Esophagus muscularis mucosa (tissue), 4 donors: ENCODE measurements around the gene GALNT11.

Source experiments
- CTCF ChIP-seq, 3 experiments: fragments of 200-600 bp in 2 of 3; fragments of 450-650 bp in 1 of 3; sonication (generic) in 2 of 3; IDR thresholded peaks; one replicate each; pipeline ENCODE4 v1.5.1; 2017 to 2019; ENCODE audit warnings: antibody characterized with exemption in 3 of 3, mild to moderate bottlenecking in 2 of 3, moderate library complexity in 1 of 3
- EP300 ChIP-seq: sonication (generic); formaldehyde crosslinking; IDR thresholded peaks from one replicate; pipeline ENCODE4 v1.6.1; 2017; ENCODE audit warnings: antibody characterized with exemption
- POLR2A ChIP-seq: fragments of 450-650 bp; IDR thresholded peaks from one replicate; pipeline ENCODE4 v1.6.1; 2017; ENCODE audit warnings: antibody characterized with exemption, moderate library complexity, mild to moderate bottlenecking, low read depth

- TF ChIP-seq CTCF (IDR thresholded peaks at IDR 0.05): no peak
- no peak for TF ChIP-seq EP300
- no peak for TF ChIP-seq POLR2A
Observed at GRCh38 chr7:152132812-152133211, 107.3 kb downstream of the GALNT11 start.
